CD8-positive, alpha-beta memory T cell (primary cell): ENCODE results near the gene GRK2. TPM values are rescaled to one million over a fixed set of nuclear protein-coding genes. Genes with fewer than 3 reads are reported as not detected.
A peak's percentile ranks its signal among the peaks of the same experiment; 100 is the strongest.
"Not testable (repeated sequence)": the region's sequence is repeated elsewhere in the genome, so short reads cannot be mapped to it uniquely, and the experiment has no call there.

ENCODE experiments used
- CTCF ChIA-PET: fragments of 350-600 bp; sonication (Branson Sonifier 250); formaldehyde crosslinking; loops from one replicate; lab custom pipeline; 2021; ENCODE audit warnings: antibody characterized with exemption; lab: Charles Lee
- POLR2A ChIA-PET: fragments of 350-600 bp; sonication (Branson Sonifier 250); formaldehyde crosslinking; loops from one replicate; lab custom pipeline; 2021; ENCODE audit warnings: antibody characterized with exemption; lab: Charles Lee
- DNase-seq, 5 donors: peaks; one replicate each; pipeline versions ENCODE4 v3.0.0 to v3.0.0-alpha.2; 2020 to 2022; ENCODE audit warnings: mixed read lengths in 1 of 5
- H3K27ac ChIP-seq: one replicate; pipeline ENCODE4 v1.7.0; 2013; ENCODE audit warnings: low read depth, mild to moderate bottlenecking, low read length, moderate library complexity
- H3K27me3 ChIP-seq: 2 replicates; pipeline ENCODE4 v1.7.0; 2013; ENCODE audit warnings: low read length, mild to moderate bottlenecking; ENCODE audit not compliant: insufficient read depth, poor library complexity, severe bottlenecking
- H3K36me3 ChIP-seq: 2 replicates; pipeline ENCODE4 v1.7.0; 2013; ENCODE audit warnings: mild to moderate bottlenecking, low read length, moderate library complexity; ENCODE audit not compliant: insufficient read depth
- H3K4me1 ChIP-seq: 2 replicates; pipeline ENCODE4 v1.7.0; 2013; ENCODE audit warnings: mild to moderate bottlenecking, low read length, moderate library complexity; ENCODE audit not compliant: insufficient read depth
- H3K4me3 ChIP-seq: 2 replicates; pipeline ENCODE4 v1.7.0; 2013; ENCODE audit warnings: mild to moderate bottlenecking, low read length
- H3K9me3 ChIP-seq: 2 replicates; pipeline ENCODE4 v1.7.0; 2013; ENCODE audit warnings: mild to moderate bottlenecking, low read length
- H3K27ac Mint-ChIP-seq, 8 donors: one replicate each; pipeline ENCODE4 v1.8.0; 2020 to 2021; ENCODE audit warnings: mixed read lengths in 8 of 8, mild to moderate bottlenecking in 6 of 8, inconsistent platforms in 3 of 8, moderate library complexity in 3 of 8
- H3K27me3 Mint-ChIP-seq, 2 donors: one replicate each; pipeline ENCODE4 v1.8.0; 2020 to 2021; ENCODE audit warnings: mixed read lengths in 2 of 2, mild to moderate bottlenecking in 1 of 2, moderate library complexity in 1 of 2
- H3K36me3 Mint-ChIP-seq, 3 donors: one replicate each; pipeline ENCODE4 v1.8.0; 2020 to 2021; ENCODE audit warnings: mixed read lengths in 3 of 3, inconsistent platforms in 1 of 3, mild to moderate bottlenecking in 1 of 3
- H3K4me1 Mint-ChIP-seq, 3 donors: one replicate each; pipeline ENCODE4 v1.8.0; 2020 to 2021; ENCODE audit warnings: mixed read lengths in 3 of 3, inconsistent platforms in 1 of 3, mild to moderate bottlenecking in 1 of 3
- H3K4me3 Mint-ChIP-seq, 7 donors: one replicate each; pipeline ENCODE4 v1.8.0; 2020 to 2021; ENCODE audit warnings: mixed read lengths in 7 of 7, mild to moderate bottlenecking in 6 of 7, moderate library complexity in 4 of 7, inconsistent platforms in 2 of 7
- H3K9me3 Mint-ChIP-seq, 5 donors: one replicate each; pipeline ENCODE4 v1.8.0; 2020 to 2022; ENCODE audit warnings: mixed read lengths in 5 of 5, mild to moderate bottlenecking in 3 of 5, moderate library complexity in 2 of 5, inconsistent platforms in 1 of 5
- polyA plus RNA-seq: library from polyadenylated mRNA; unstranded; fragments of 300-500 nt; fragmentation: Illumina TruSeq; gene quantifications from one replicate; pipeline ENCODE4 v1.2.3, GENCODE V29; 2021
- total RNA-seq, 2 experiments: library from RNA; stranded (reverse); gene quantifications; one replicate each; pipeline ENCODE4 v1.2.3, GENCODE V29; 2021

The GRK2 gene
- total and polyA plus RNA-seq, 3 experiments from 2014 or later: 69.9 to 246 (median 237) TPM

- CTCF ChIA-PET: interaction anchor here (2.2 to 2.7 kb wide), 2 partner anchors 8 to 63 kb away, joined by 8 to 24 read pairs; no protein-coding TSS in a partner anchor
- POLR2A ChIA-PET: interaction anchor here (3.0 kb wide), 1 partner anchor 14 kb away, joined by 15 read pairs; no protein-coding TSS in a partner anchor
These were observed 11.5 kb upstream of the GRK2 start for GRCh38 chr11:67254798-67255197.

GRCh38 chr11:67255353-67255752 lies 10.9 kb upstream of the GRK2 start:
- H3K36me3 Mint-ChIP-seq: peaks cover 14 to 70% (median 23%) of the 10 kb centered on the region in 3 donors

More at GRCh38 chr11:67254798-67255197, 11.5 kb upstream of the GRK2 start:
- Mint-ChIP-seq H3K36me3 (peaks cover 14 to 76% (median 24%) of the 10 kb centered on the region in 3 donors), H3K4me1 (peaks cover 18 to 56% (median 32%) of the 10 kb centered on the region in 3 donors), H3K27ac (peak overlapping the region in 3 of 8 donors; percentile 61 to 90 (median 67)), H3K9me3 (no peaks in the 10 kb centered on the region), H3K27me3 (peaks cover 0 to 4% of the 10 kb centered on the region in 2 donors), H3K4me3 (peak overlapping the region in 1 of 7 donors; percentile 16)
- H3K4me1 ChIP-seq: peaks cover 20% of the 10 kb centered on the region
- H3K9me3 ChIP-seq: no peaks in the 10 kb centered on the region
- H3K4me3 ChIP-seq: no peak overlapping the region
- no peaks in the 10 kb centered on the region for H3K27me3 ChIP-seq
- peak in 1 of 5 donors; percentile 19 for DNase-seq
- H3K27ac ChIP-seq: no peak overlapping the region
- peaks cover 62% of the 10 kb centered on the region for H3K36me3 ChIP-seq

GRCh38 chr11:67255864-67256263 lies 10.4 kb upstream of the GRK2 start:
- H3K27ac ChIP-seq: no peak overlapping the region
- H3K9me3 Mint-ChIP-seq: no peaks in the 10 kb centered on the region
- ChIA-PET POLR2A (interaction anchor here (1.1 kb wide), 1 partner anchor 16 kb away, joined by 3 read pairs; no protein-coding TSS in a partner anchor), CTCF (interaction anchor here (1.7 kb wide), 1 partner anchor 9 kb away, joined by 4 read pairs; no protein-coding TSS in a partner anchor)
- H3K9me3 ChIP-seq: no peaks in the 10 kb centered on the region
- peaks cover 14 to 65% (median 19%) of the 10 kb centered on the region in 3 donors for H3K36me3 Mint-ChIP-seq
- H3K27ac Mint-ChIP-seq: peak overlapping the region in 5 of 8 donors; percentile 51 to 86 (median 67)
- no peak overlapping the region for H3K4me3 ChIP-seq
- DNase-seq: peak in 1 of 5 donors; percentile 32
- peaks cover 20 to 56% (median 32%) of the 10 kb centered on the region in 3 donors for H3K4me1 Mint-ChIP-seq
- H3K4me1 ChIP-seq: peaks cover 20% of the 10 kb centered on the region
- H3K27me3 Mint-ChIP-seq: peaks cover 0 to 4% of the 10 kb centered on the region in 2 donors
- H3K36me3 ChIP-seq: peaks cover 51% of the 10 kb centered on the region
- H3K27me3 ChIP-seq: no peaks in the 10 kb centered on the region
- no peak overlapping the region for H3K4me3 Mint-ChIP-seq

More at GRCh38 chr11:67255353-67255752, 10.9 kb upstream of the GRK2 start:
- Mint-ChIP-seq H3K4me1 (peaks cover 19 to 56% (median 32%) of the 10 kb centered on the region in 3 donors), H3K27ac (peak overlapping the region in 5 of 8 donors; percentile 51 to 86 (median 67)), H3K9me3 (no peaks in the 10 kb centered on the region), H3K4me3 (no peak overlapping the region), H3K27me3 (peaks cover 0 to 4% of the 10 kb centered on the region in 2 donors)
- POLR2A ChIA-PET: interaction anchor here (1.1 kb wide), 1 partner anchor 16 kb away, joined by 3 read pairs; no protein-coding TSS in a partner anchor
- H3K4me1 ChIP-seq: peaks cover 20% of the 10 kb centered on the region
- CTCF ChIA-PET: interaction anchor here (1.7 kb wide), 1 partner anchor 9 kb away, joined by 4 read pairs; no protein-coding TSS in a partner anchor
- no peaks in the 10 kb centered on the region for H3K27me3 ChIP-seq
- no peaks in the 10 kb centered on the region for H3K9me3 ChIP-seq
- peaks cover 56% of the 10 kb centered on the region for H3K36me3 ChIP-seq
- peak in 1 of 5 donors; percentile 42 for DNase-seq
- no peak overlapping the region for H3K27ac ChIP-seq
- H3K4me3 ChIP-seq: no peak overlapping the region

GRCh38 chr11:67256477-67257135 lies 9.7 kb upstream of the GRK2 start:
- Histone ChIP-seq H3K9me3 (no peaks in the 10 kb centered on the region), H3K4me3 (no peak overlapping the region), H3K4me1 (peaks cover 23% of the 10 kb centered on the region), H3K27me3 (no peaks in the 10 kb centered on the region), H3K36me3 (peaks cover 44% of the 10 kb centered on the region), H3K27ac (no peak overlapping the region)
- H3K36me3 Mint-ChIP-seq: peaks cover 14 to 58% (median 17%) of the 10 kb centered on the region in 3 donors
- ChIA-PET CTCF (interaction anchor here (1.7 kb wide), 1 partner anchor 10 kb away, joined by 4 read pairs; no protein-coding TSS in a partner anchor), POLR2A (interaction anchor here (0.6 to 1.1 kb wide), 2 partner anchors 17 to 930 kb away, joined by 3 to 4 read pairs; no protein-coding TSS in a partner anchor)
- peak overlapping the region in 1 of 7 donors; percentile 56 for H3K4me3 Mint-ChIP-seq
- DNase-seq: peak in 1 of 5 donors; percentile 14
- H3K9me3 Mint-ChIP-seq: no peaks in the 10 kb centered on the region
- H3K27ac Mint-ChIP-seq: peak overlapping the region in 5 of 8 donors; percentile 6 to 60 (median 52)
- H3K4me1 Mint-ChIP-seq: peaks cover 23 to 54% (median 25%) of the 10 kb centered on the region in 3 donors
- H3K27me3 Mint-ChIP-seq: peaks cover 0 to 4% of the 10 kb centered on the region in 2 donors

- Mint-ChIP-seq H3K27ac (peak overlapping the region in 1 of 8 donors; percentile 27), H3K9me3 (no peaks in the 10 kb centered on the region), H3K4me1 (peaks cover 26 to 53% (median 26%) of the 10 kb centered on the region in 3 donors), H3K27me3 (peaks cover 3 to 8% of the 10 kb centered on the region in 2 donors), H3K4me3 (peak overlapping the region in 1 of 7 donors; percentile 32), H3K36me3 (peaks cover 0 to 20% (median 3%) of the 10 kb centered on the region in 3 donors)
- Histone ChIP-seq H3K27ac (no peak overlapping the region), H3K36me3 (peaks cover 6% of the 10 kb centered on the region), H3K9me3 (no peaks in the 10 kb centered on the region), H3K4me3 (no peak overlapping the region), H3K27me3 (no peaks in the 10 kb centered on the region), H3K4me1 (peaks cover 22% of the 10 kb centered on the region)
- POLR2A ChIA-PET: no interaction called here
- DNase-seq: no peak
- CTCF ChIA-PET: no interaction called here
These were observed 5.9 kb upstream of the GRK2 start for GRCh38 chr11:67260406-67260805.

GRCh38 chr11:67260885-67261639 lies 5.2 kb upstream of the GRK2 start:
- POLR2A ChIA-PET: interaction anchor here (2.5 kb wide), 1 partner anchor 21 kb away, joined by 9 read pairs; no protein-coding TSS in a partner anchor
- not testable (repeated sequence) for H3K36me3 ChIP-seq, H3K4me3 ChIP-seq, H3K9me3 ChIP-seq, H3K9me3 Mint-ChIP-seq, H3K27me3 Mint-ChIP-seq, H3K27ac ChIP-seq, H3K27me3 ChIP-seq
- H3K4me3 Mint-ChIP-seq: peak overlapping the region in 3 of 7 donors; percentile 24 to 74 (median 61)
- CTCF ChIA-PET: interaction anchor here (0.9 to 4.9 kb wide), 12 partner anchors 8 to 125 kb away, joined by 3 to 94 read pairs (median 9); partner anchors contain the start of genes POLD4 and SSH3
- H3K36me3 Mint-ChIP-seq: peaks cover 0 to 15% (median 0%) of the 10 kb centered on the region in 3 donors
- peaks cover 31 to 56% (median 32%) of the 10 kb centered on the region in 3 donors for H3K4me1 Mint-ChIP-seq
- H3K27ac Mint-ChIP-seq: peak overlapping the region in 2 of 8 donors; percentile 26 to 27
- H3K4me1 ChIP-seq: peaks cover 29% of the 10 kb centered on the region
- DNase-seq: peak in 2 of 5 donors; percentile 28 to 49

GRCh38 chr11:67261640-67261945 lies 4.7 kb upstream of the GRK2 start:
- H3K36me3 Mint-ChIP-seq: peaks cover 0 to 9% (median 0%) of the 10 kb centered on the region in 3 donors
- H3K27me3 Mint-ChIP-seq: peaks cover 3 to 8% of the 10 kb centered on the region in 2 donors
- CTCF ChIA-PET: interaction anchor here (0.7 to 4.9 kb wide), 25 partner anchors 8 to 167 kb away, joined by 3 to 94 read pairs (median 5); partner anchors contain the start of genes POLD4 and SSH3
- Histone ChIP-seq H3K9me3 (no peaks in the 10 kb centered on the region), H3K4me3 (no peak overlapping the region), H3K27ac (no peak overlapping the region), H3K27me3 (no peaks in the 10 kb centered on the region), H3K4me1 (peaks cover 29% of the 10 kb centered on the region), H3K36me3 (no peaks in the 10 kb centered on the region)
- no peaks in the 10 kb centered on the region for H3K9me3 Mint-ChIP-seq
- H3K4me3 Mint-ChIP-seq: peak overlapping the region in 1 of 7 donors; percentile 59
- POLR2A ChIA-PET: interaction anchor here (1.0 to 2.5 kb wide), 3 partner anchors 16 to 42 kb away, joined by 3 to 9 read pairs (median 6); partner anchors contain the start of gene SSH3
- DNase-seq: peak in 1 of 5 donors; percentile 46
- peaks cover 31 to 57% (median 32%) of the 10 kb centered on the region in 3 donors for H3K4me1 Mint-ChIP-seq
- H3K27ac Mint-ChIP-seq: peak overlapping the region in 1 of 8 donors; percentile 19
